AG10803 (cell line): Measurements from ENCODE around the gene SGTB.
"Not testable (repeated sequence)": the region's sequence is repeated elsewhere in the genome, so short reads cannot be mapped to it uniquely, and the experiment has no call there.

Experiments used
- DNase-seq: peaks from one replicate; pipeline ENCODE4 v3.0.0; 2010; ENCODE audit warnings: low read depth
- H3K4me3 ChIP-seq: 2 replicates; pipeline ENCODE4 v1.5.1; 2011; ENCODE audit warnings: mild to moderate bottlenecking, low read length, control low read depth
- TF ChIP-seq, protein P1 (sequence below): conservative IDR thresholded peaks from 2 replicates; pipeline ENCODE4 v1.5.1; 2011; ENCODE audit warnings: mild to moderate bottlenecking, low read length, control low read depth, inconsistent platforms

Gene SGTB

DNA sequence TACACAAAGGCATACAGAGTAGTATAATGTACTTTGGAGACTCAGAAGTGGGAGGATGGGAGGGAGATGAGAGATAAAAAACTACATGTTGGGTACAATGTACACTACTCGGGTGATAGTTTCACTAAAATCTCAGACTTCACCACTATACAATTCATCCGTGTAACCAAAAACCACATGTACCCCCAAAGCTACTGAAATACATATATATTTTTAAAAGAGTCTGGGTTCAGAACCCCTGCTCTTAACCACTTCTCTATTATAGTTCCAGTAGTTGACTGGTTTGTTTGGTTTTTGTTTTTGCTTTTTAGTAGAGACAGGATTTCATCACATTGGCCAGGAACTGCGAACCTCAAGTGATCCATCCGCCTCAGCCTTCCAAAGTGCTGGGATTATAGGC is 22.6 kb downstream of the SGTB start:
- DNase-seq, result no peak
- TF ChIP-seq, protein P1, sequence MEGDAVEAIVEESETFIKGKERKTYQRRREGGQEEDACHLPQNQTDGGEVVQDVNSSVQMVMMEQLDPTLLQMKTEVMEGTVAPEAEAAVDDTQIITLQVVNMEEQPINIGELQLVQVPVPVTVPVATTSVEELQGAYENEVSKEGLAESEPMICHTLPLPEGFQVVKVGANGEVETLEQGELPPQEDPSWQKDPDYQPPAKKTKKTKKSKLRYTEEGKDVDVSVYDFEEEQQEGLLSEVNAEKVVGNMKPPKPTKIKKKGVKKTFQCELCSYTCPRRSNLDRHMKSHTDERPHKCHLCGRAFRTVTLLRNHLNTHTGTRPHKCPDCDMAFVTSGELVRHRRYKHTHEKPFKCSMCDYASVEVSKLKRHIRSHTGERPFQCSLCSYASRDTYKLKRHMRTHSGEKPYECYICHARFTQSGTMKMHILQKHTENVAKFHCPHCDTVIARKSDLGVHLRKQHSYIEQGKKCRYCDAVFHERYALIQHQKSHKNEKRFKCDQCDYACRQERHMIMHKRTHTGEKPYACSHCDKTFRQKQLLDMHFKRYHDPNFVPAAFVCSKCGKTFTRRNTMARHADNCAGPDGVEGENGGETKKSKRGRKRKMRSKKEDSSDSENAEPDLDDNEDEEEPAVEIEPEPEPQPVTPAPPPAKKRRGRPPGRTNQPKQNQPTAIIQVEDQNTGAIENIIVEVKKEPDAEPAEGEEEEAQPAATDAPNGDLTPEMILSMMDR, result no peak
- H3K4me3 ChIP-seq, result no peak overlapping the region

DNA sequence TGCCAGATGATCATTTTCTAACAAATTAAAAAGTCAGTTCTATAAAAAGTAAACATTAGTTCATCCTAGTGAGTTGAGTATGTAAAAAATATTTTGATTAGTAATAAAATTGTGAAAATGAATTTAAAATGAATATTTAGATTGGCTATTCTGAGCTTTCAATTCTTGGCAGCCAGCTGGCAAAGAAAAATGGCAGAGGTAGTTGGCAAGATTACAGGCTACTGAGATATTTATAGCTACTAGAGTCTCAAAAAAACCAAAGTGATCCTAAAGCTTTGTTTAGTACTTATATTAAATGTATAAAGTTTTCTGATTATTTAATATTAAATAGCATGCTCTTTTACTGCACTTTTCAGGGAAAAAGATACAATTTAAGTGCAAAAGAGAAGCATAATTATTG is 25.0 kb downstream of the SGTB start:
- TF ChIP-seq, protein P1, result no peak
- no peak overlapping the region for H3K4me3 ChIP-seq
- no peak for DNase-seq

DNA sequence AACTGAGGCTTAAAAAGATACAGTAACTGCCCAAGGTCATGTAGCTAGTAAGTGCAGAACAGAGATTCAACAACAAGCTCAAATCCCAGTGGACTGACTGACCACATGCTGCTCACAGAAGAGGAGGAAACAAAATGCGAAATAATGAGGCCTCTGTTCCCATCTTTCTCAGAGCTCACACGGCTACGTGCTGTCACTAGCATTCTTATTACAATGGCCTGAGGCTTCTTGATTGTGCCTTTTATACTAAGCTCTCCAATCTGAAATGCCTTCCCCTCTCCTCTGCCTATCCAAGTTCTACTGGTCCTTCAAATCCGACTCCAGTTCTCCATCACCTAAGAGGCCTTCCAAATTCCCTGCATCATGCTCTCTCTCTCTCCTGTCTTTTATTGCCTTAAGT is 26.0 kb downstream of the SGTB start:
- H3K4me3 ChIP-seq, result no peak overlapping the region
- DNase-seq, result no peak
- TF ChIP-seq, protein P1, result no peak

DNA sequence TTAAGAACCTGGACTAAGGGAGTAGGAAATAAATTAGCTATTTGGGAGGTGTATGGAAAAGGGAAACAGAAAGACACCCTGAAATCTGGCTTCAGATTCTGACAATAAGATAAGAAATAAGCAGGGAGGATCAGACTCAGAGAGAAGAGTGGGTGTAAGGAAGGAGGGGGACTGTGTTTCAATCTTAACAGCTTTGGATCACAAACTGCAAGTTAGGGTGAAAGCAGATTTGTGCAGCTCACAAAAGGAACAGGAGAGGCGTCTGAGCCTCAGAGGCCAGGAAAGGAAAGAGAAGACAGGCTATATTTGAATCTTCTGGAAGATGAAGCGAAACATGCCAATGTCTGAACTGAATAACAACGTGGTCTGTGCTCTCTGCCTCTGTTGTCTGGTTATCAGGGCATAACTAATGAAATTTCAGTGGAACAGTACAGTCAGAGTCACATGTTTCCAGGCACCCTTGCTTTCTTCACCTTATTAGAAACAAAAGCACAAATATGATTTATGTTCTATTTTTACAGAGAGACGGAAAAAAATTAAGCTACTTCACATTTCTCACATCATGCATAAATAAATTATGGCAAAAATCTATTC is 26.6 kb downstream of the SGTB start:
- TF ChIP-seq, protein P1, result no peak
- DNase-seq, result no peak
- H3K4me3 ChIP-seq, result no peak overlapping the region

DNA sequence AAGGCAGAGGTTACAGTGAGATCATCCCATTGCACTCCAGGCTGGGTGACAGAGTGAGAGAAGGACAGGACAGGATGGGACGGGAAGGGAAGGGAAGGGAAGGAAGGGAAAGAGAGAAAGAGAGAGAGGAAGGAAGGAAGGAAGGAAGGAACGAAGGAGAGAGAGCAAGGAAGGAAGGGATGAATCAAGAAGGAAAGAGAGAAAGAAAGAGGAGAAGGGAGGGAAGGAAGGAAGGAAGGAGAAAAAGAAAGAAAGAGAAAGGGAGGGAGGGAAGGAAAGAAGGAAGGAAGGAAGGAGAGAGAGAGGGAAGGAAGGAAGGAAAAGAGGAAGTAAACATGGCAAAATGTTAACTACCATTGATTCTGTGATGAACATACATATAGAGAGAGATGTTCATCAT is 28.8 kb downstream of the SGTB start:
- DNase-seq, result no peak
- TF ChIP-seq, protein P1, result no peak
- H3K4me3 ChIP-seq, result no peak overlapping the region

DNA sequence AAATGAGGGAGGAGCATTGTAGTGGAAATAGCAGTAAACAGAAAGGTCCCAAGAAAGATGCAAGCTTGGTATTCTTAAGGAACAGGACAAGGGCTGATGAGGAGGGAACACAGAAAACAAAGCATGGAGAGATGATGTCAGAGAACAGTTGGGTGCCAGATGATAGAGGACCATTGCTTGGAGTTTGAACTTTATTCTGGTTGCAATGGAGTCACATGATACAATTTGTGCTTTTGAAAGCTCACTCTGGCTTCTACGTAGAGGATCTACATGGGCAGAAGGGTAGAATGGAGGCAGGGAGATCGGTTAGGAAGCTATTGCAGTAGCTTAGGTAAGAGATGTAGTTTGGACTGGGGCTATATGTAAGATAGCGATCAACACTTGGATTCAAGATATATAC is 39.8 kb downstream of the SGTB start:
- DNase-seq, result no peak
- H3K4me3 ChIP-seq, result no peak overlapping the region
- TF ChIP-seq, protein P1, result no peak

DNA sequence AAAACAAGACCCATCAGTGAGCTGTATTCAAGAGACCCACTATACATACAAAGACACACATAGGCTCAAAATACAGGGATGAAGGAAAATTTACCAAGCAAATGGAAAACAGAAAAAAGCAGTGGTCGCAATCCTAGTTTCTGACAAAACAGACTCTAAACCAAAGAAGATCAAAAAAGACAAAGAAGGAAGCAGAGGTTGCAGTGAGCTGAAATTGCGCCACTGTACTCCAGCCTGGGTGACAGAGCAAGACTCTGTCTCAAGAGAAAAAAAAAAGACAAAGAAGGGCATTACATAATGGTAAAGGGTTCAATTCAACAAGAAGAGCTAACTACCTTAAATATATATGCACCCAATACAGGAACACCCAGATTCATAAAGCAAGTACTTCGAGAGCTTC is 45.9 kb downstream of the SGTB start:
- H3K4me3 ChIP-seq, DNase-seq: not testable (repeated sequence)

DNA sequence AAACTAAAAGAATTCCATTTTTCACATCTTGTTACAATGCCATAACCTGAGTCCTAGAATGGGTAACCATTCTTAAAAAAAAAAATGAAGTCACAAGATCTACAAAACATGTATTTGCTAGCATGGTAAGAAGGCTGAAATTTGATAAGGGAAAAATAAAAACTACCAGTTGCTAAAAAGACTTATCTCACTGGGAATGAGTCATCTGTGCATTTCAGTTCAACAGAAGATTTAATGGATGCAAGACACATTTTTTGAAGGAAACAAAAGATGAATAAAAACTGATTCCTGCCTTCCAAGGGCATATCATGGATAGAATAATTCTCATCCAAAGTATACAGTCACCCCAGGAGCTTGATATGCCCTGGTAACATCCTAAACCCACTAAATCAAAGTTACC is 47.2 kb downstream of the SGTB start:
- TF ChIP-seq, protein P1, result no peak
- no peak for DNase-seq
- H3K4me3 ChIP-seq, result no peak overlapping the region
